NCI-H82 (cell line): ENCODE results near the gene MNAT1.
"Not testable (repeated sequence)": the region's sequence is repeated elsewhere in the genome, so short reads cannot be mapped to it uniquely, and the experiment has no call there.

Source experiments
- DNase-seq: peaks from one replicate; lab custom pipeline; 2025; lab: John Stamatoyannopoulos, UW

MNAT1 gene

GRCh38 chr14:60805841-60806430 lies 71.4 kb downstream of the MNAT1 start:
- no peak for DNase-seq

GRCh38 chr14:60807247-60807646 lies 72.7 kb downstream of the MNAT1 start:
- DNase-seq = no peak

GRCh38 chr14:60807971-60808370 lies 73.4 kb downstream of the MNAT1 start:
- no peak for DNase-seq

- DNase-seq = no peak
Observed at GRCh38 chr14:60812987-60813386, 78.4 kb downstream of the MNAT1 start.

- DNase-seq = no peak
Observed at GRCh38 chr14:60815371-60815770, 80.8 kb downstream of the MNAT1 start.

GRCh38 chr14:60817113-60817512 lies 82.6 kb downstream of the MNAT1 start:
- no peak for DNase-seq

GRCh38 chr14:60819575-60819974 lies 85.0 kb downstream of the MNAT1 start:
- DNase-seq = peak; percentile 1

- DNase-seq = no peak
Observed at GRCh38 chr14:60838601-60839000, 104.0 kb downstream of the MNAT1 start.

GRCh38 chr14:60839057-60839456 lies 104.5 kb downstream of the MNAT1 start:
- DNase-seq = no peak

GRCh38 chr14:60839657-60840056 lies 105.1 kb downstream of the MNAT1 start:
- DNase-seq = no peak

- no peak for DNase-seq
Observed at GRCh38 chr14:60840313-60840712, 105.8 kb downstream of the MNAT1 start.

GRCh38 chr14:60845523-60845922 lies 111.0 kb downstream of the MNAT1 start:
- no peak for DNase-seq

GRCh38 chr14:60848066-60848465 lies 113.5 kb downstream of the MNAT1 start:
- no peak for DNase-seq

- not testable (repeated sequence) for DNase-seq
Observed at GRCh38 chr14:60851692-60852091, 117.1 kb downstream of the MNAT1 start.

GRCh38 chr14:60856111-60856510 lies 121.5 kb downstream of the MNAT1 start:
- DNase-seq = no peak

- no peak for DNase-seq
Observed at GRCh38 chr14:60859525-60859924, 125.0 kb downstream of the MNAT1 start.

- DNase-seq = no peak
Observed at GRCh38 chr14:60861545-60862140, 127.1 kb downstream of the MNAT1 start.

- no peak for DNase-seq
Observed at GRCh38 chr14:60862283-60862682, 127.7 kb downstream of the MNAT1 start.

- peak; percentile 3 for DNase-seq
Observed at GRCh38 chr14:60863249-60863648, 128.7 kb downstream of the MNAT1 start.

GRCh38 chr14:60865378-60866127 lies 131.0 kb downstream of the MNAT1 start:
- no peak for DNase-seq

GRCh38 chr14:60867503-60868172 lies 133.1 kb downstream of the MNAT1 start:
- DNase-seq = no peak

- DNase-seq = no peak
Observed at GRCh38 chr14:60878121-60878520, 143.6 kb downstream of the MNAT1 start.

GRCh38 chr14:60878536-60878935 lies 144.0 kb downstream of the MNAT1 start:
- no peak for DNase-seq
